GM12874 (cell line): ENCODE measurements around the gene CYTH2.

Experiments used
- CTCF ChIP-seq: IDR thresholded peaks from 2 replicates; pipeline ENCODE4 v1.5.1; 2011; ENCODE audit warnings: low read depth, mild to moderate bottlenecking, control low read depth, low read length, moderate library complexity; ENCODE audit not compliant: insufficient read depth

Gene CYTH2

DNA sequence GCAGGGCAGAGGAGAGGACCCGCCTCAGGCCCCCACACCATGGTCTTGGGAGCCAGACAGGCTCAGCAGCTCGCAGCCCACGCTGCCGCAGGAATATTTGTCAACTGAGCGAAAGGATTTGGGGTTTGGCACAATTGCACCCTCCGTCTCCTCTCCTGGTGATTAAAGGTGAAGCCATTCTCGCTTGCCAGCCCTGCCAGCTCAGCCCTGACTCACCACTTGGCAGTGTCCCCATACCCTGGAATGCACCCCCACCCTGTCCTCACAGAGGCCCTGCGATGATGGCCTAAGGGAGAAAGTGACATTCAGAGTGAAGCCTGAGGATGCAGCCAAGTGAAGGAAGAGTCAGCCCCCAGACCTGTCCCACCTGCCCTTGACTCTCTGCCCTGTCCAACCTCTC lies 18.8 kb downstream of the CYTH2 start:
- TF ChIP-seq CTCF: no peak

DNA sequence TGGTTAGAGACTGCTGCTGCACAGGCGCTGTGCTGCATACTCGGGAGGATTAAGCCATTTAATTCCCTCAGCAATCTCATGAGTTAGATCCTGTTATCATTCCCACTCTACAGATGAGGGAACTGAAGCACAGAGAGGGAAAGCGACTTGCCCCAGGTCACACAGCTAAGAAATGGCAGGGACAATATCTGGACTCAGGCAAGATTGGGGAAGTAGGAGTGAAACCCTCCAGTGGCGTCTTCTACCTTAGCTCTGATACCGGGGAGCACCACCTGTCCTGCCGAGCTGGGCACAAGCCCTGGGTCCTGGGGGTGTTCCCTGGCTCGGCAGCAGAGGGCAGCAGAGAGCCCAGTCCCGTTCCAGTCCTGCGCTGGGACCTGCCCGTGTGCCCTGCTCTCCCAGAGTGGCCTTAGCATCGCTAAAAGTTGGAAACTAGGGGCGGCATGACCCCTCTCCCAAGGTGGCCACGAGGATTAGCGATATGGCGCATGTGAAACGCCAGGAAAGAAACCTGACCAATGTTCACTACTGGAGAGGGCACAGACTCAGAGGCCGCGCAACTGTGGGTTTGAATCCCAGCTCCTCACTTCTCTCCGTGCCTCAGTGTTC lies 20.5 kb downstream of the CYTH2 start:
- TF ChIP-seq CTCF: peak; percentile 99

DNA sequence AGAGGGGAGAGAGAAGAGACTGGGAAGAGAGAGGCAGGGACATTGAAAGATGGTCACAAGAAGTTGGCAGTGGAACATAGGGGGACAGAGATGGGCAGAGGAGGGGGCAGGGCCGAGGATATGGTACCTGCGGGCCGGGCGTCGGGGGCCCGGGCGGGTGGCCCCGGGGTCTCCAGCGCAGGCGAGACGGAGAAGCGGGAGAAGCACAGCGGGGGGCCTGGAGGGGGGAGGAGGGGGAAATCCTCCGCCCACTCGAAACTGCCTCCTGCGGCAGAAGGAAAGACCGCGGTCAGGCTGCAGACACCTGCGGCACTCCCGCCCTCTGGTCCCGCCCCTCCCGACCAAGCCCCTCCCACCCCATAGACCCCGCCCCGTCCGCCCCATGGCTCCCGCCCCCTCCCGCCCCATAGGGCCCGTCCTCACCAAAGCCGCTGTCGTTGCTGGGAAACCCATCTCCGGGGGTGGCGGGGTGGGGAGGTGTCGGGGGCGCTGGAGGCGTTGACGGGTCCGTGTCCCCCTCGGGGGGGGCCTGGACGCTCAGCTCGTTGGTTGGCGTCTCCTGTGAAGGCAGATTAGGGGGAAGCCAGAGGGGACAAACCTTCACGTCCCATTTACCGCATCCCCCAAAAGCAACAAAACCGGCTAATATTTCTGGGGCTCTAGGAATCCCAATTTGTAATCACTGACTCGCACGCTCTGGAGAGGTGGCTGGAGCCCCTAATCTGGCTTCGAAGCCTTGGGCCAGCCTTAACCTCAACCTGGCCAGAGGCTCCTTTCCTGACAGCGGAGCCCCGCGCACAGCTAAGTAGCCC lies 22.0 kb downstream of the CYTH2 start:
- TF ChIP-seq CTCF: no peak

DNA sequence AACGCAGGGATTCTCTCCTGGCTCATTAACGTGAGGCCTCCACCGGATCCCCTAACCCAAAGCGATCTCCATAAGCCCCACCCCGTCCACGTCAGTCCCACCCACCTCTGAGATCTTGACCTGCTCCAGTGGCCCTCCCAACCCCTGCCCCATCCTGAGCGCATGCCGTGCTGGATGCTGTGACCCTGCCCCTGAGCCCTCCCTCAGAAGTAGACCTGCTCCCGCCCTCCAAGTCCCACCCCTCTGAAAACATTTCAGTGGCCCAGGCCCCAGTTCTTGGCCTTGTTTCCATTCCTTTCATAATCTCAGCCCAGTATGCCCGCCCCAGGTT lies 22.6 kb downstream of the CYTH2 start:
- no peak for TF ChIP-seq CTCF

GRCh38 chr19:48492925-48493717 lies 24.0 kb downstream of the CYTH2 start:
- no peak for TF ChIP-seq CTCF

DNA sequence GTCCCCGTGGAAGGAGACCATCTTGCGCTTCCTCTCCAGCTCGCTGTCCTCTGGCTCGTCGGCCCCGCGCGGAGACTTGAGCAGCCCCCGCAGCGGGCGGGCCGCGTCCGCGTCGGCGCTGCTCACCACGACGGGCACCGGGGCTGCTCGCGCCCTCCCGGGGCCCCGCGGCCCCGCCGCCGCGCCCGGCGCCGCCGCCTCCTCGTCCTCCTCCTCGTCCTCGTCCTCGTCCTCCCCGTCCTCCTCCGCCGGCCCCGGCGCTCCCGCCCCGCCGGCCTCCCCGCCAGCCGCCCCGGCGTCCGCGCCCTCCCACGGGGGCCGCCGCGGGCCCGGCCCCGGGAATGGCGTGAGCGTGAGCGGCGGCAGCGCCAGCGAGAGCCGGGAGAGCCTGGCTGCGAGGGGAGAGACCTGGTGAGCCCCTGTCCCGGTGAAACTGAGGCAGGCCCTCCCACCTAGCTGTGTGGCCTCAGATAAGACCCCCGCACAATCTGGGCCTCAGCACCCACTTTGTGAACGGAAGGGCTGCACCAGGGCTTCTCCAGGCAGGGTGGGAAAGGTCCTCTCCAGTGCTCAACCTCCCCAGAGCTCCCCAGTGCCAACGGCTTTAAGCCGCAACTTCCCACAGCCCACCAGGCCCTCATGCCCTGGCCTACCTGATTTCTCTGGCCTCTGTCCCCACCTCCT lies 24.7 kb downstream of the CYTH2 start:
- no peak for TF ChIP-seq CTCF

GRCh38 chr19:48495396-48495795 lies 26.2 kb downstream of the CYTH2 start:
- TF ChIP-seq CTCF: no peak
